Tibial nerve (tissue), 4 donors: Measurements from ENCODE around the gene FAIM2.

Experiments
- EP300 ChIP-seq, 2 donors: sonication (generic); formaldehyde crosslinking; IDR thresholded peaks; one replicate each; pipeline ENCODE4 v1.6.1; 2017; ENCODE audit warnings: antibody characterized with exemption in 2 of 2, mild to moderate bottlenecking in 1 of 2
- POLR2A ChIP-seq, 2 donors: fragments of 450-650 bp; IDR thresholded peaks; one replicate each; pipeline ENCODE4 v1.6.1; 2017; ENCODE audit warnings: antibody characterized with exemption in 2 of 2, mild to moderate bottlenecking in 2 of 2, moderate library complexity in 2 of 2
- TF ChIP-seq, protein P1 (sequence below), 5 experiments: fragments of 200-600 bp in 3 of 5; fragments of 450-650 bp in 2 of 5; sonication (generic) in 3 of 5; IDR thresholded peaks; one replicate each; pipeline ENCODE4 v1.5.1; 2016 to 2019; ENCODE audit warnings: antibody characterized with exemption in 5 of 5, mild to moderate bottlenecking in 3 of 5, moderate library complexity in 2 of 5

DNA sequence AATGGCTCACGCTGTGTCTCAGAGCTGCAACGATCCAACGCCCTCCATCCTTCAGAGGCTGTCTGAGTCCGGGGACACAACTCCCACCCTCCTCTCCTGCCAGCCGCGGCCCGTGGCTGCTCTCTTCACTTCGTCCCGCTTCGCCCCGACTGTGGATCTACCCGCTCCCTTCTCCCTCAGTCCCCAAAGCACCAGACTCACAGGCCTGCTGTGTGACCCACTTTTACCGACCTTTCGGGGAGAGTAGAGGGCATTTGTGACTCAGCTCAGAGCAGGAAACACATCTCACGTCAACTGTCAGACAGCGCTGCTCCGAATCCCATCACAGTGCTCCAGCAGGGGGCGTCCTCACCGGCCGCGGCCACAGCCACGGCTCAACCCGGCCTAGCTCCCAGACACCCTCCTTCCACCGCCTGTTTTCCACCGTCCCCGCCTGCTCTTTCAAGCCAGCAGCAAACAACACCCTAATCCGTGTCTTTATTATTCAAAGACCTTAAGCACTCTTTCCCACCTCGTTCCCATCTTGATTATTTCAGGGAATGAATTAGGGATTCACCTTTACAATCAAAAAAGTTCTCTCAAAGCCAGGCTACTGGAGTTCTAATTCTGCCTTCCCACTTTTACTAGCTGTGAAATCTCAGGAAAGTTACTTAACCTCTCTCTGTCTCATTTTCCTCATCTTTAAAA lies 41.8 kb upstream of the FAIM2 start:
- TF ChIP-seq, protein P1, sequence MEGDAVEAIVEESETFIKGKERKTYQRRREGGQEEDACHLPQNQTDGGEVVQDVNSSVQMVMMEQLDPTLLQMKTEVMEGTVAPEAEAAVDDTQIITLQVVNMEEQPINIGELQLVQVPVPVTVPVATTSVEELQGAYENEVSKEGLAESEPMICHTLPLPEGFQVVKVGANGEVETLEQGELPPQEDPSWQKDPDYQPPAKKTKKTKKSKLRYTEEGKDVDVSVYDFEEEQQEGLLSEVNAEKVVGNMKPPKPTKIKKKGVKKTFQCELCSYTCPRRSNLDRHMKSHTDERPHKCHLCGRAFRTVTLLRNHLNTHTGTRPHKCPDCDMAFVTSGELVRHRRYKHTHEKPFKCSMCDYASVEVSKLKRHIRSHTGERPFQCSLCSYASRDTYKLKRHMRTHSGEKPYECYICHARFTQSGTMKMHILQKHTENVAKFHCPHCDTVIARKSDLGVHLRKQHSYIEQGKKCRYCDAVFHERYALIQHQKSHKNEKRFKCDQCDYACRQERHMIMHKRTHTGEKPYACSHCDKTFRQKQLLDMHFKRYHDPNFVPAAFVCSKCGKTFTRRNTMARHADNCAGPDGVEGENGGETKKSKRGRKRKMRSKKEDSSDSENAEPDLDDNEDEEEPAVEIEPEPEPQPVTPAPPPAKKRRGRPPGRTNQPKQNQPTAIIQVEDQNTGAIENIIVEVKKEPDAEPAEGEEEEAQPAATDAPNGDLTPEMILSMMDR (IDR thresholded peaks at IDR 0.05): peak; percentile 85 to 95 (median 89)
- TF ChIP-seq POLR2A (IDR thresholded peaks at IDR 0.05): no peak
- TF ChIP-seq EP300 (IDR thresholded peaks at IDR 0.05): peak in 1 of 2 donors; percentile 28
